GM20431 (cell line): Measurements from ENCODE around the gene ANKRD36.
"Not testable (repeated sequence)": the region's sequence is repeated elsewhere in the genome, so short reads cannot be mapped to it uniquely, and the experiment has no call there.

ENCODE experiments used
- in situ Hi-C: fragments of 300-500 bp; cut with MseI, MboI; formaldehyde crosslinking; loops from one replicate; pipeline ENCODE4 v1.15.0; 2020; ENCODE audit warnings: low sequenced_read_pairs; ENCODE audit not compliant: unreplicated experiment

Gene ANKRD36

GRCh38 chr2:97111246-97111645, 1.7 kb upstream of the ANKRD36 start:
- in situ Hi-C loops = not testable (repeated sequence)

- in situ Hi-C loops = not testable (repeated sequence)
Observed at GRCh38 chr2:97112320-97113049, 468 bp upstream of the ANKRD36 start.

- in situ Hi-C loops = not testable (repeated sequence)
Observed at GRCh38 chr2:97113882-97114255, 916 bp downstream of the ANKRD36 start.

GRCh38 chr2:97129090-97129489, 16.1 kb downstream of the ANKRD36 start:
- in situ Hi-C loops = not testable (repeated sequence)

- in situ Hi-C loops = not testable (repeated sequence)
Observed at GRCh38 chr2:97144016-97144415, 31.1 kb downstream of the ANKRD36 start.

GRCh38 chr2:97166548-97166947, 53.6 kb downstream of the ANKRD36 start:
- in situ Hi-C loops = not testable (repeated sequence)

- in situ Hi-C loops = not testable (repeated sequence)
Observed at GRCh38 chr2:97167938-97168337, 55.0 kb downstream of the ANKRD36 start.

- in situ Hi-C loops = not testable (repeated sequence)
Observed at GRCh38 chr2:97168583-97168982, 55.6 kb downstream of the ANKRD36 start.

- in situ Hi-C loops = not testable (repeated sequence)
Observed at GRCh38 chr2:97180391-97180790, 67.4 kb downstream of the ANKRD36 start.

GRCh38 chr2:97195349-97195748, 82.4 kb downstream of the ANKRD36 start:
- in situ Hi-C loops = not testable (repeated sequence)

- in situ Hi-C loops = not testable (repeated sequence)
Observed at GRCh38 chr2:97197251-97197650, 84.3 kb downstream of the ANKRD36 start.

- in situ Hi-C loops = not testable (repeated sequence)
Observed at GRCh38 chr2:97200887-97201286, 87.9 kb downstream of the ANKRD36 start.

- in situ Hi-C loops = not testable (repeated sequence)
Observed at GRCh38 chr2:97202643-97203250, 89.8 kb downstream of the ANKRD36 start.

- in situ Hi-C loops = no loop called here
Observed at GRCh38 chr2:97210325-97210724, 97.4 kb downstream of the ANKRD36 start.

- in situ Hi-C loops = not testable (repeated sequence)
Observed at GRCh38 chr2:97215025-97215424, 102.1 kb downstream of the ANKRD36 start.

GRCh38 chr2:97230848-97231585, 118.1 kb downstream of the ANKRD36 start:
- in situ Hi-C loops = not testable (repeated sequence)

- in situ Hi-C loops = not testable (repeated sequence)
Observed at GRCh38 chr2:97232981-97233380, 120.0 kb downstream of the ANKRD36 start.

GRCh38 chr2:97233660-97234295, 120.8 kb downstream of the ANKRD36 start:
- in situ Hi-C loops = not testable (repeated sequence)

GRCh38 chr2:97261192-97261591, 148.2 kb downstream of the ANKRD36 start:
- in situ Hi-C loops = not testable (repeated sequence)

GRCh38 chr2:97266449-97266848, 153.5 kb downstream of the ANKRD36 start:
- in situ Hi-C loops = not testable (repeated sequence)
